NCI-H748 (cell line): ENCODE results near the gene TEKT4.
"Not testable (repeated sequence)": the region's sequence is repeated elsewhere in the genome, so short reads cannot be mapped to it uniquely, and the experiment has no call there.

Experiments used
- DNase-seq: peaks from one replicate; lab custom pipeline; 2025; ENCODE audit not compliant: unreplicated experiment; lab: John Stamatoyannopoulos, UW

TEKT4 gene

DNA sequence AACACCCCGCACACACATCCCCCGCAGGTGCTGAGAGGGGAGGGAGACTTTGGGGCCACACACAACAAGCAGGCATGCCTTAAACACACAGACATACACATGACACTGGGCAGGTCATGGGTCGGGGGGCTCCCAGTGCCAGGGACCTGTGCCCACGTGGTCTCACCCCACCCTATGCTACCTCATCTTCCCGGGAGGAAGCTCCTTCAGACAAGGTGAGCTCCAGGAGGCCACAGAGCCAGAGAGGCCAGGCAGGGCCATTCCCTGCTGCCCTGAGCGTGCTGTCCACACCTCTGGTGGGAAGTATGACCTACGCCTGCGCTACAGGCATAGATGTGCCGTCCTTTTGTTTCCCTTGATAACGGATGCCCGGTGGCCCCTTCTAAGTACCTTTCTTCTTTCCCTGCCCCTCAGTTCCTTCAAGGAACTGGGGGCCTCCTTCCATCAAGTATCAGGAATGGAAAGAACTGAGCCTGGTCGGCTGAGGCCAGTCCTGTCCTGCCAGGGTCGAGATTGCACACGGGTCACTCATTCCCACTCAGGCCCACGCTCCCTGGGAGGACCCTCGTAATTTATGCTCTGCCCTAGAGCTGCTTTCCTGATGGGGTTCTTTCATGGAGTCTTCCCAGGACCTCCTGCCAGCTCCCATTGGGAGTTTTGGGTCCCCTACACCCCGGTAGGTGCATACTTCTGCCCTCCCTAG lies 4.7 kb downstream of the TEKT4 start:
- DNase-seq = no peak

DNA sequence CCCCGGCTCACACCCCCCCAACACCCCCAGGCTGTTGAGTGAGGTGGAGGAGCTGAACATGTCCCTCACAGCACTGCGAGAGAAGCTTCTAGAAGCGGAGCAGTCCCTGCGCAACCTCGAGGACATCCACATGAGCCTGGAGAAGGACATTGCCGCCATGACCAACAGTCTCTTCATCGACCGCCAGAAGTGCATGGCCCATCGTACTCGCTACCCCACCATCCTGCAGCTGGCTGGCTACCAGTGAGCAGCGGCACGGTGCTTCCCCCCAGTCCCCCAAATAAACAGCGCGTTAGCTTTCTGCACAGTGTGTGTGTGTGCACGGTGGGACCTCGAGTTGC lies 5.3 kb downstream of the TEKT4 start:
- DNase-seq = no peak

DNA sequence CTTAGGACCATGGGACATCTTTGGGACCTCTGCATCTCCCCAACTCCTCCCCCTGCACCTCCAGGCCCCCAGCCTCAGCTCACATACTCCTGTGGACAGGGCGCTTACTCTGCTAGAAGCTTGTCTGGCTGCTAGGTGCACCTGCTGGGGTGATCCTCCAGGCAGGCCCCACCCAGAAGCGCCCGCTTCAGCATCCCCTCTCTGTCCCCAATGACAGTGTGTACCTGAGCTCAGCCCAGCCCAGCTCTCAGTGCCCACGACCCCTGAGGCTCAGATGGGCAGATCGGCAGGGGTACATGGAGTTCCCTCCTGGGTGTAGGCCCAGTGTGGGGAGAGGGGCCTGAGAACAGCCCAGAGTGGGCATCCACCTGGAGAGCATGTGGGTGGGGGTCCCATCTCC lies 5.9 kb downstream of the TEKT4 start:
- no peak for DNase-seq

GRCh38 chr2:94878575-94878974 lies 7.3 kb downstream of the TEKT4 start:
- not testable (repeated sequence) for DNase-seq

DNA sequence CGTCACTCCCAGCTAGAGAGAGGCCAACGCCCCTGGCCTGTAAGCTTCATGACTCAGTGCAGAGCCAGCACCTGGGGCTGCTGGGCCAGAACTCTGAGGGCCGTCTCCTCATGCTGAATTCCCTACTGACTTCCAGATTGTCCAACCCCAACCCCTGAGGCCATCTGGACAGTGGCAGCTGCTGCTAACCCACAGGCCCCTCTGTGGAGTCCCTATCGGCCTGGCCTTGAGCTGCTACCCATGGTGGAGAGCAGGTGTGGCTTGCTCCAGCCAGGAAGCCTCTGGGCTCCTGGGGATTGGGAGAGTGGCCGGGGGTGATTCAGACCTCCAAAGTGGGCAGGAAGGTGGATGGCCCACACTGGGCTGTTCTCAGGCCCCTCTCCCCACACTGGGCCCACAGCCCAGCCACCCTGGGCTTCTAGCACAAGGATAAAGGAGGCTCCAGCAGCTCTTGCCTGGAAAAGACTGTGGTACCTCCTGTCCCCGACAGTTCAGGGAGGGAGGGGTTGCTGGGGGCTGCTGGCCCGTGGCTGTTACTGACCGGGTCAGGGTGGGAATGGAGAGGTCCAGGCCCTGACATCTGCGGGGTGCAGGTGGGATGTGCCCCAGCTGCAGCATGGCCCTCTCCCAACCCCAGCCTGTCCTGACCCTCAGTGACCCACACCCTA lies 8.2 kb downstream of the TEKT4 start:
- no peak for DNase-seq

DNA sequence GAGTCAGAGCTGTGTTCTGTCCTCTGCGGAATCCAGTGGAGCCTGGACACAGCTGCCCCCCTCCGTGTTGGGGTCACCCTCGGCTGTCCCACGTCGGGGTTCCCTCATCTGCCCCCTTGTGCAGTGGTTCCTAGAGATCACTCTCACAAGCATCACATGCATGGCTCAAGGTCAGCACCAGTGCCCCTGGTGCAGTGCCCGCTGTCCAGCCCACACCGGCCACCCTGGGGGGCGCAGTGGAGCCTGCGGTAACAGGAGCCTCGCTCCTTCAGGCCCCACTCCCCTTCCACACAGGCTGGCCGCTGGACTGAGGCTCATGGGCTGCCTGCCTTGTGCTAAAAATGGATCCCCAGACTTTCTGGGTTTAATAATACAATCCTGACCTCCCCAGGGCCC lies 8.8 kb downstream of the TEKT4 start:
- DNase-seq = no peak

GRCh38 chr2:94880507-94880906 lies 9.3 kb downstream of the TEKT4 start:
- DNase-seq = no peak

- DNase-seq = no peak
Observed at GRCh38 chr2:94881070-94881469, 9.8 kb downstream of the TEKT4 start.

GRCh38 chr2:94890234-94890633 lies 19.0 kb downstream of the TEKT4 start:
- no peak for DNase-seq

- not testable (repeated sequence) for DNase-seq
Observed at GRCh38 chr2:94895273-94895672, 24.0 kb downstream of the TEKT4 start.

GRCh38 chr2:94906976-94907375 lies 35.7 kb downstream of the TEKT4 start:
- DNase-seq = peak; percentile 34

- DNase-seq = no peak
Observed at GRCh38 chr2:94923196-94923595, 52.0 kb downstream of the TEKT4 start.

DNA sequence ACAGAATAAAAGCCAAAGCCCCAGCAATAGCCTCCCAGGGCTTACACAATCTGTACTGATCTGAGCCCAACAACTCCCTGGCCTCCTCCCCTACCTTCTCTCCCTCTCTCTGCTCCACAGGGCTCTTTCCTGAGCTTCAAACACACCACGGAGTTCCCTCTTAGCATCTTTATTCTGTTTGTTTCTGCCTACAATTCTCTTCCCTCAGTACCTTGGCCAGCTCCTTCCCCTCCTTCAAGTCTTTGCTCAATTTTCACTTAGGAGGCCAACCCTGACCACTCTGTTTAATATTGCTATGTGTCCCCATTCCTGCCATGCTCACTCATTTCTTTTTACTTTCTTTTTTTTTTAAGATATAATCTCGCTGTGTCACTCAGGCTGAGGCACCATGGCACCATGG lies 53.8 kb downstream of the TEKT4 start:
- not testable (repeated sequence) for DNase-seq
